B cell (primary cell): ENCODE measurements around the gene SLC48A1. TPM values are rescaled to one million over a fixed set of nuclear protein-coding genes. Genes with fewer than 3 reads are reported as not detected.
A peak's percentile ranks its signal among the peaks of the same experiment; 100 is the strongest.

ENCODE experiments used
- ATAC-seq: fragments of 200-7000 bp; cut with Tn5 transposase; one replicate; pipeline ENCODE4 v1.10.0; 2021; ENCODE audit warnings: low read depth, mild to moderate bottlenecking, moderate number of reproducible peaks, moderate library complexity
- CTCF ChIA-PET: fragments of 350-600 bp; sonication (Branson Sonifier 250); formaldehyde crosslinking; loops from one replicate; lab custom pipeline; 2021; ENCODE audit warnings: antibody characterized with exemption, inconsistent platforms; lab: Charles Lee
- POLR2A ChIA-PET: fragments of 350-600 bp; sonication (Branson Sonifier 250); formaldehyde crosslinking; loops from one replicate; lab custom pipeline; 2021; ENCODE audit warnings: antibody characterized with exemption; lab: Charles Lee
- DNase-seq: peaks from one replicate; pipeline ENCODE4 v3.0.0; 2013
- H2AFZ ChIP-seq: 2 replicates; pipeline ENCODE4 v1.6.1; 2012; ENCODE audit warnings: mild to moderate bottlenecking, low read depth, low read length; ENCODE audit not compliant: insufficient read depth, poor library complexity, severe bottlenecking
- H3K27ac ChIP-seq, 2 donors: 1 replicate in 1 of 2; 2 replicates in 1 of 2; pipeline ENCODE4 v1.5.1; 2012 to 2013; ENCODE audit warnings: low read length in 2 of 2, mild to moderate bottlenecking in 2 of 2, moderate library complexity in 1 of 2
- H3K27me3 ChIP-seq, 4 experiments: fragments of 200-600 bp in 1 of 4; sonication (generic) in 1 of 4; replicated peaks in 1 of 4; 1 replicate in 2 of 4; 2 replicates in 2 of 4; pipeline versions ENCODE4 v1.6.1 to v1.7.0; 2013 to 2016; ENCODE audit warnings: low read length in 3 of 4, mild to moderate bottlenecking in 2 of 4, mixed read lengths in 1 of 4, moderate library complexity in 1 of 4; ENCODE audit not compliant: insufficient read depth in 4 of 4, control insufficient read depth in 3 of 4; ENCODE audit errors: control extremely low read depth in 1 of 4
- H3K36me3 ChIP-seq, 2 experiments: replicated peaks in 1 of 2; 1 replicate in 1 of 2; 2 replicates in 1 of 2; pipeline versions ENCODE4 v1.6.1 to v1.7.1; 2013; ENCODE audit warnings: low read length in 1 of 2; ENCODE audit not compliant: insufficient read depth in 2 of 2, control insufficient read depth in 1 of 2; ENCODE audit errors: control extremely low read depth in 1 of 2, extremely low read depth in 1 of 2
- H3K4me1 ChIP-seq, 2 donors: fragments of 200-600 bp in 1 of 2; sonication (generic) in 1 of 2; 1 replicate in 1 of 2; 2 replicates in 1 of 2; pipeline versions ENCODE4 v1.5.1 to v1.6.1; 2013 to 2017; ENCODE audit warnings: low read length in 2 of 2; ENCODE audit not compliant: control insufficient read depth in 2 of 2, insufficient read depth in 2 of 2
- H3K4me2 ChIP-seq: replicated peaks from 2 replicates; pipeline ENCODE3; 2012; ENCODE audit warnings: mild to moderate bottlenecking, low read depth, low read length; ENCODE audit not compliant: poor library complexity, severe bottlenecking
- H3K4me3 ChIP-seq, 5 experiments: fragments of 200-600 bp in 1 of 5; sonication (generic) in 1 of 5; 1 replicate in 3 of 5; 2 replicates in 2 of 5; pipeline versions ENCODE4 v1.5.1 to v1.7.0; 2011 to 2016; ENCODE audit warnings: low read length in 4 of 5, mild to moderate bottlenecking in 4 of 5, low read depth in 2 of 5, control low read depth in 1 of 5, moderate library complexity in 1 of 5; ENCODE audit not compliant: insufficient read depth in 1 of 5; ENCODE audit errors: control extremely low read depth in 1 of 5, extremely low read depth in 1 of 5
- H3K79me2 ChIP-seq: fragments of 200-600 bp; sonication (generic); one replicate; pipeline ENCODE4 v1.6.0; 2016; ENCODE audit warnings: low read length; ENCODE audit not compliant: control insufficient read depth, insufficient read depth
- H3K9ac ChIP-seq: fragments of 200-600 bp; sonication (generic); 2 replicates; pipeline ENCODE4 v1.6.1; 2017; ENCODE audit warnings: mild to moderate bottlenecking, low read length, moderate library complexity
- H3K9me3 ChIP-seq, 3 donors: one replicate each; pipeline versions ENCODE4 v1.6.1 to v1.7.1; 2013; ENCODE audit warnings: low read length in 2 of 3; ENCODE audit not compliant: control insufficient read depth in 2 of 3, insufficient read depth in 1 of 3; ENCODE audit errors: control extremely low read depth in 1 of 3
- H4K20me1 ChIP-seq: 2 replicates; pipeline ENCODE4 v1.6.0; 2012; ENCODE audit warnings: mild to moderate bottlenecking, low read length; ENCODE audit not compliant: insufficient read depth, control insufficient read depth, poor library complexity, severe bottlenecking
- H3K27ac Mint-ChIP-seq: one replicate; pipeline ENCODE4 v1.8.0; 2021; ENCODE audit warnings: mixed read lengths
- H3K27me3 Mint-ChIP-seq: one replicate; pipeline ENCODE4 v1.8.0; 2021; ENCODE audit warnings: mixed read lengths
- H3K4me1 Mint-ChIP-seq: one replicate; pipeline ENCODE4 v1.8.0; 2021; ENCODE audit warnings: mixed read lengths
- H3K4me3 Mint-ChIP-seq: one replicate; pipeline ENCODE4 v1.8.0; 2021; ENCODE audit warnings: mixed read lengths
- H3K9me3 Mint-ChIP-seq: one replicate; pipeline ENCODE4 v1.8.0; 2022; ENCODE audit warnings: mixed read lengths; ENCODE audit not compliant: insufficient read depth
- CTCF ChIP-seq: fragments of 200-600 bp; IDR thresholded peaks from one replicate; pipeline ENCODE4 v1.8.0; 2022; ENCODE audit warnings: antibody characterized with exemption, mild to moderate bottlenecking
- EZH2 ChIP-seq: IDR thresholded peaks from 2 replicates; pipeline ENCODE4 v1.6.1; 2012; ENCODE audit warnings: borderline replicate concordance, low read depth, mild to moderate bottlenecking, moderate library complexity, low read length; ENCODE audit not compliant: insufficient read depth, poor library complexity, severe bottlenecking
- WGBS: methylation state at CpG from one replicate; pipeline ENCODE4 v1.1.5; 2013; ENCODE audit warnings: missing lambda C conversion rate; ENCODE audit not compliant: insufficient coverage; 5-methylcytosine and 5-hydroxymethylcytosine counted together
- intact Hi-C: fragments of 100-400 bp; cut with micrococcal nuclease; formaldehyde crosslinking; loops from one replicate; pipeline ENCODE4 v1.10.0; 2022
- polyA minus RNA-seq: library from RNA; depleted of rRNA, polyadenylated mRNA; stranded (reverse); fragments of >200 nt; gene quantifications from 2 replicates; pipeline ENCODE4 v1.2.3, GENCODE V29; 2012
- polyA plus RNA-seq: library from polyadenylated mRNA; depleted of rRNA; stranded (reverse); fragments of >200 nt; gene quantifications from 2 replicates; pipeline ENCODE4 v1.2.3, GENCODE V29; 2012
- total RNA-seq, 2 donors: library from RNA; stranded (reverse); fragments of 120-200 nt in 1 of 2; gene quantifications; 1 replicate in 1 of 2; 2 replicates in 1 of 2; pipeline versions ENCODE4 v1.2.3 to v1.2.4, GENCODE V29; 2013 to 2022

SLC48A1 gene
- total RNA-seq, result 20.0 and 25.1 TPM in 2 replicates
- 6.0 TPM for total RNA-seq (2013)
- polyA plus RNA-seq, result 6.4 and 8.0 TPM in 2 replicates
- 3.6 and 9.3 TPM in 2 replicates for polyA minus RNA-seq

- WGBS, result under 1% methylated on average over 99 of the region's 106 CpGs
- peak within 1 kb of the TSS in 4 of 5 experiments; percentile 39 to 75 (median 62) for H3K4me3 ChIP-seq
- peak; percentile 36 for TF ChIP-seq CTCF
- no peak for TF ChIP-seq EZH2
- H3K27me3 ChIP-seq, result no peaks in the 10 kb centered on the region
- Mint-ChIP-seq H3K27ac (peak within 1 kb of the TSS; percentile 86), H3K9me3 (no peaks in the 10 kb centered on the region), H3K4me1 (peaks cover 24% of the 10 kb centered on the region), H3K27me3 (no peaks in the 10 kb centered on the region), H3K4me3 (peak within 1 kb of the TSS; percentile 93)
- no peaks in the 10 kb centered on the region for H3K9me3 ChIP-seq
- H3K79me2 ChIP-seq, result peaks cover 28% of the 10 kb centered on the region
- POLR2A ChIA-PET, result interaction anchor here (0.6 to 1.5 kb wide), 4 partner anchors 12 to 66 kb away, joined by 3 to 5 read pairs (median 4); partner anchors contain the start of gene RAPGEF3
- H3K4me2 ChIP-seq, result peak within 1 kb of the TSS; percentile 84
- peak within 1 kb of the TSS; percentile 74 for H3K9ac ChIP-seq
- peak within 1 kb of the TSS; percentile 53 to 54 for H3K27ac ChIP-seq
- peaks cover 6 to 27% of the 10 kb centered on the region in 2 donors for H3K4me1 ChIP-seq
- no peaks in the 10 kb centered on the region for H3K36me3 ChIP-seq
- intact Hi-C loops, result loop anchor here (1.0 to 2.0 kb wide), 3 partner anchors 14 to 68 kb away; partner anchors contain the start of gene RAPGEF3
- DNase-seq (peak; percentile 88), ATAC-seq (peak; percentile 92)
- peaks cover 22% of the 10 kb centered on the region for H4K20me1 ChIP-seq
- CTCF ChIA-PET, result interaction anchor here (0.6 to 20.0 kb wide), 12 partner anchors 8 to 122 kb away, joined by 3 to 584 read pairs (median 4); partner anchors contain the start of genes ENDOU, RAPGEF3 and RPAP3
- H2AFZ ChIP-seq, result peak within 1 kb of the TSS; percentile 92
Measured at GRCh38 chr12:47773062-47773857, at the start of gene SLC48A1. Gene SLC48A1 (plus strand): TSS chr12:47773238. CDS start chr12:47773305, 67 bp downstream.
